KMS-11 (cell line): Measurements from ENCODE around the gene PSMC3IP.
A peak's percentile ranks its signal among the peaks of the same experiment; 100 is the strongest.

Experiments used
- H2AFZ ChIP-seq: fragments of 200-600 bp; sonication (generic); 2 replicates; pipeline ENCODE4 v1.6.1; 2016; ENCODE audit warnings: antibody characterized with exemption, mixed run types, low read depth
- H3K27ac ChIP-seq: fragments of 200-600 bp; sonication (generic); 2 replicates; pipeline ENCODE4 v1.6.1; 2016; ENCODE audit warnings: mild to moderate bottlenecking, mixed run types
- H3K27me3 ChIP-seq: fragments of 200-600 bp; sonication (generic); 2 replicates; pipeline ENCODE4 v1.6.1; 2017; ENCODE audit warnings: mild to moderate bottlenecking, low read depth, mixed run types, moderate library complexity; ENCODE audit not compliant: insufficient read depth
- H3K36me3 ChIP-seq: fragments of 200-600 bp; sonication (generic); 2 replicates; pipeline ENCODE4 v1.6.1; 2017; ENCODE audit warnings: mild to moderate bottlenecking, mixed run types; ENCODE audit not compliant: insufficient read depth
- H3K4me1 ChIP-seq: fragments of 200-600 bp; sonication (generic); 2 replicates; pipeline ENCODE4 v1.6.1; 2016; ENCODE audit warnings: mild to moderate bottlenecking, low read depth, mixed run types; ENCODE audit not compliant: poor library complexity, severe bottlenecking
- H3K4me2 ChIP-seq: fragments of 200-600 bp; sonication (generic); 2 replicates; pipeline ENCODE4 v1.7.0; 2016; ENCODE audit warnings: mild to moderate bottlenecking, mixed run types
- H3K4me3 ChIP-seq: fragments of 200-600 bp; sonication (generic); IDR thresholded peaks from 2 replicates; pipeline ENCODE4 v1.6.1; 2017; ENCODE audit warnings: low read depth, low read length, mixed read lengths; ENCODE audit not compliant: insufficient read depth
- H3K79me2 ChIP-seq: fragments of 200-600 bp; sonication (generic); 2 replicates; pipeline ENCODE4 v1.6.1; 2016; ENCODE audit warnings: low read depth, mixed run types; ENCODE audit not compliant: insufficient read depth
- H3K9ac ChIP-seq: fragments of 200-600 bp; sonication (generic); 2 replicates; pipeline ENCODE4 v1.6.1; 2016; ENCODE audit warnings: mild to moderate bottlenecking, mixed run types
- H4K20me1 ChIP-seq: fragments of 200-600 bp; sonication (generic); 2 replicates; pipeline ENCODE4 v1.6.1; 2016; ENCODE audit warnings: mild to moderate bottlenecking, mixed run types; ENCODE audit not compliant: insufficient read depth
- TF ChIP-seq, protein P1 (sequence below): fragments of 200-600 bp; sonication (generic); conservative IDR thresholded peaks from 2 replicates; pipeline ENCODE4 v1.6.1; 2017; ENCODE audit warnings: low read depth, mild to moderate bottlenecking, antibody characterized with exemption, low read length, moderate library complexity, mixed read lengths

The PSMC3IP gene

DNA sequence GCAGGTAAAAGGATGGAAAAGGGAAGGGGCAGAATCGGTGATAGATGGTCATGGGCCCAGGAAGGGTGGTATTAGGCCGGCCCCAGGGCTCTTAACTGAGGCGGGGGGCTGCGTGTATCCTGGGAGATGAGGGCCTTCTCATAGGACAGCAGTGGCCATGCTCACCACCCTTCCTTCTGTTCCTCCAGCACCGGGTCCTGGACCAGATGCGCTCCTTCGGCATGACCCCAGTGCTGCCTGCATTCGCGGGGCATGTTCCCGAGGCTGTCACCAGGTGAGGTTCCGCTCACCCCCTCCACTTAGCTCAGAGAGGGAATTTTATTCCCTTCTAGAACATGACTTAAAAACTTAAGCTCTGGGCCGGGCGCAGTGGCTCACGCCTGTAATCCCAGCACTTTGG, 39.0 kb downstream of the PSMC3IP start:
- Histone ChIP-seq H3K79me2 (peaks cover 15% of the 10 kb centered on the region; the same call in 1 of the 2 replicates), H2AFZ (no peak overlapping the region), H3K36me3 (no peaks in the 10 kb centered on the region), H3K4me2 (no peak overlapping the region), H4K20me1 (no peaks in the 10 kb centered on the region), H3K4me1 (peaks cover 29% of the 10 kb centered on the region), H3K4me3 (no peak overlapping the region), H3K9ac (no peak overlapping the region), H3K27ac (no peak overlapping the region), H3K27me3 (no peaks in the 10 kb centered on the region)
- TF ChIP-seq, protein P1, sequence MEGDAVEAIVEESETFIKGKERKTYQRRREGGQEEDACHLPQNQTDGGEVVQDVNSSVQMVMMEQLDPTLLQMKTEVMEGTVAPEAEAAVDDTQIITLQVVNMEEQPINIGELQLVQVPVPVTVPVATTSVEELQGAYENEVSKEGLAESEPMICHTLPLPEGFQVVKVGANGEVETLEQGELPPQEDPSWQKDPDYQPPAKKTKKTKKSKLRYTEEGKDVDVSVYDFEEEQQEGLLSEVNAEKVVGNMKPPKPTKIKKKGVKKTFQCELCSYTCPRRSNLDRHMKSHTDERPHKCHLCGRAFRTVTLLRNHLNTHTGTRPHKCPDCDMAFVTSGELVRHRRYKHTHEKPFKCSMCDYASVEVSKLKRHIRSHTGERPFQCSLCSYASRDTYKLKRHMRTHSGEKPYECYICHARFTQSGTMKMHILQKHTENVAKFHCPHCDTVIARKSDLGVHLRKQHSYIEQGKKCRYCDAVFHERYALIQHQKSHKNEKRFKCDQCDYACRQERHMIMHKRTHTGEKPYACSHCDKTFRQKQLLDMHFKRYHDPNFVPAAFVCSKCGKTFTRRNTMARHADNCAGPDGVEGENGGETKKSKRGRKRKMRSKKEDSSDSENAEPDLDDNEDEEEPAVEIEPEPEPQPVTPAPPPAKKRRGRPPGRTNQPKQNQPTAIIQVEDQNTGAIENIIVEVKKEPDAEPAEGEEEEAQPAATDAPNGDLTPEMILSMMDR: no peak

DNA sequence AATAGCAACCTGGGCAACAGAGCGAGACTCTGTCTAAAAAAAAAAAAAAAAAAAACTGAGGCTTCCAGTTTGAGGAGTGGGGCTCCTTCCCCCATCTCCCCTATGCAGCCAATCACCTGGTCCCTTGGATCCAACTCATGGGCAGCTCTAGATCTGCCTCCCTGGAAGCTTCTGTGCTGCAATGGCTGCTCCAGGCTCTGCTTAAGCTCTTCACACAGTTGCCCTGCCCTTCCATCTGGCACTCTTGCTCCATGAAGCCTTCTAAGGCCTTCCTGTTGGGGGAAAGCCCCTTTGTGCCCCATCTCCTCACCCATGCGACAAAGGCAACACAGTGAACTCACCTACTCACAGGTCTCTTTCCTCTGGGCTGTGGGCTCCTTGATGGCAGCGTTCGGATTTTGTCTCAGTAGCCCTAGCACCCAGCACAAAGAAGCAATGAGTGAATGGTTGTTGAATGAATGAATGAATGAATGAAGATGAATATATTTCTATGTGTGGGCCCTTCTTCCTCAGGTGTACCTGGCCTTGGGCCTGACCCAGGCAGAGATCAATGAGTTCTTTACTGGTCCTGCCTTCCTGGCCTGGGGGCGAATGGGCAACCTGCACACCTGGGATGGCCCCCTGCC, 39.6 kb downstream of the PSMC3IP start:
- H3K4me1 ChIP-seq: peaks cover 33% of the 10 kb centered on the region
- H3K9ac ChIP-seq: no peak overlapping the region
- H2AFZ ChIP-seq: no peak overlapping the region
- no peaks in the 10 kb centered on the region for H3K27me3 ChIP-seq
- H3K27ac ChIP-seq: no peak overlapping the region
- no peak overlapping the region for H3K4me3 ChIP-seq
- H3K36me3 ChIP-seq: no peaks in the 10 kb centered on the region
- peaks cover 15% of the 10 kb centered on the region; the same call in 1 of the 2 replicates for H3K79me2 ChIP-seq
- TF ChIP-seq, protein P1: no peak
- peak overlapping the region; percentile 98; the same call in 1 of the 2 replicates for H3K4me2 ChIP-seq
- H4K20me1 ChIP-seq: no peaks in the 10 kb centered on the region

DNA sequence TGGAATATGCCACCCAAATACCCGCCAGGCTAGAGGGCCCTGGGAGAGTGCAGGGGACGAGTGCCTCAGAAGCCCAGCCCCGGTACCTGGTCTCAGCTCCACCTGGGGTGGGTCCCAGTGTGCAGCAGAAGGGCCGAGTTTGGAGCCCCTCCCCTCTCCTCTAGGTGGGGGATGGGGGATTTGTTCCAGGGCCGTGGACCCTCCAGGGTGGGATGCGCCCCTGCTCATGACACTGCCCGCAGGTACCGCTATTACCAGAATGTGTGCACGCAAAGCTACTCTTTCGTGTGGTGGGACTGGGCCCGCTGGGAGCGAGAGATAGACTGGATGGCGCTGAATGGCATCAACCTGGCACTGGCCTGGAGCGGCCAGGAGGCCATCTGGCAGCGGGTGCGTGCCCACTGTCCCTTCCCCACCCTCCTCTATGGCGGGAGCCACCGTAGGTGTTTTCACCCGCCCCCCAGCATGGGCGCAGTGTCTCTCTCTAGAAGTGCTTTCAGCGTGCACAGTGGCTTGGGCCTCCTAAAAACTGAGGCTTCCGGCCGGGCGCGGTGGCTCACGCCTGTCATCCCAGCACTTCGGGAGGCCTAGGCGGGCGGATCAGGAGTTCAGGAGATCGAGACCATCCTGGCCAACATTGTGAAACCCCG, 40.2 kb downstream of the PSMC3IP start:
- Histone ChIP-seq H3K36me3 (no peaks in the 10 kb centered on the region), H2AFZ (peak overlapping the region; percentile 72; the same call in 1 of the 2 replicates), H3K79me2 (peaks cover 15% of the 10 kb centered on the region; the same call in 1 of the 2 replicates), H3K27me3 (no peaks in the 10 kb centered on the region), H3K27ac (peak overlapping the region; percentile 55; the same call in 1 of the 2 replicates), H3K4me3 (no peak overlapping the region), H3K9ac (peak overlapping the region; percentile 28; the same call in 1 of the 2 replicates), H3K4me1 (peaks cover 37% of the 10 kb centered on the region), H4K20me1 (no peaks in the 10 kb centered on the region), H3K4me2 (peak overlapping the region; percentile 98)
- TF ChIP-seq, protein P1: no peak

DNA sequence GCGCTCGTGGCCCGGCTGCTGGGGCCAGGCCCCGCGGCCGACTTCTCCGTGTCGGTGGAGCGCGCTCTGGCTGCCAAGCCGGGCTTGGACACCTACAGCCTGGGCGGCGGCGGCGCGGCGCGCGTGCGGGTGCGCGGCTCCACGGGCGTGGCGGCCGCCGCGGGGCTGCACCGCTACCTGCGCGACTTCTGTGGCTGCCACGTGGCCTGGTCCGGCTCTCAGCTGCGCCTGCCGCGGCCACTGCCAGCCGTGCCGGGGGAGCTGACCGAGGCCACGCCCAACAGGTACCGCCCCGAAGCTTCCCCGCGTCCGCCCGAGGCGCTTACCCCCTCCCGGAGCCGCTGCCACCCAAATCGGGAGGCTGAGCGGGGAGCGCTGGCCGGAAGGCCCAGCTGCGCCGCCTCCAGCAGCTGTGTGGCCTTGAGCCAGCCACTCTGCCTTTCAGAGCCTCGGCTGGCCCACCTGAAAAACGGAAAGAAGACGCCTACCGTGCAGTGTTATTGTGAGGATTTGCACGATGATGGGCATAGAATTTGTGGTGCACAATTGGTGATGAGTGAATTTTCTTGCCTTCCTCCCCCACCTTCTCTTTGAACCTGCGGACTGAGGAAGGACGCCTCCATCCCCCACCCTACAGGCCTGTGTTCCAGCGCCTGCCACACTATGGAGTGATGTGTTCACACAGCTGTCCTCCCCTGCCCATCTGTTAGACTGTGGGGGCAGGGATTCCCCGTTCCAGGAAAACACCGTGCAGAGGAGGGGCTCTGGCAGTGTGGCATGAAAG, 41.0 kb downstream of the PSMC3IP start:
- Histone ChIP-seq H3K4me1 (peaks cover 34% of the 10 kb centered on the region), H3K4me2 (peak overlapping the region; percentile 98), H4K20me1 (no peaks in the 10 kb centered on the region), H2AFZ (peak overlapping the region; percentile 72), H3K4me3 (peak overlapping the region; percentile 38), H3K27me3 (no peaks in the 10 kb centered on the region), H3K36me3 (no peaks in the 10 kb centered on the region), H3K27ac (peak overlapping the region; percentile 55), H3K79me2 (peaks cover 15% of the 10 kb centered on the region; the same call in 1 of the 2 replicates), H3K9ac (peak overlapping the region; percentile 28; the same call in 1 of the 2 replicates)
- TF ChIP-seq, protein P1: no peak
